GM12874 (cell line): ENCODE results near the gene IGDCC3.

ENCODE experiments used
- TF ChIP-seq, protein P1 (sequence below): IDR thresholded peaks from 2 replicates; pipeline ENCODE4 v1.5.1; 2011; ENCODE audit warnings: low read depth, mild to moderate bottlenecking, control low read depth, low read length, moderate library complexity; ENCODE audit not compliant: insufficient read depth

Gene IGDCC3

DNA sequence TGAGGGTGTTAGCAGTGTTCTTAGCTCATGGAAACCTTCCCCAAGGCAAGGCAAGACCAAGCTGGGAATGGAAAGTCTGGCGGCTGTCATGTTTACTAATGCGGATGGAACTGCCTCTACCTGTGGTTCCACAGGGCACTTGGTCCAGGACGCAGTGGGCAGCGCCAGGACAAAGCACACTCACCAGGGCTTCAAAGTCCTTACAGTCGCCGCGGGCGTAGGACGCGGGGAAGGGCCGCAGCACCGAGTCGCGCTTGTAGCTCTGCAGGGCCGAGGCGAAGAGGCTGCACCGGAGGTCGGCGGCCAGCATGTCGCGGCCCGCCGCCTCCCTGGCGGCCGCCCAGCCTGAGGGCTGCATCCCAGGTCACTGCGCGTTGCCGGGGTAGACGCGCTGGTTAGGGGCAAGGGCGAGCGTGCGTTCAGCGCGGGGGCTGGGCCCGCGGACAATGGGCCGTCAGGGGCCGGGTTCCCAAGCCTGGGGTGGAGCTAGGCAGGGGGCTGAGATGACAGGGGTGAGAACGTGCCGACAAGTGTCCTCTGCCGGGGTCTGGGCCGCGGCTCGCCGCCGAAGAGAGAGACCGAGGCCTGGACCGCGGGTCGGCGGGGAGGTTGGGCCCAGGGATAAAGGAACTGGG is 91.6 kb downstream of the IGDCC3 start:
- TF ChIP-seq, protein P1, sequence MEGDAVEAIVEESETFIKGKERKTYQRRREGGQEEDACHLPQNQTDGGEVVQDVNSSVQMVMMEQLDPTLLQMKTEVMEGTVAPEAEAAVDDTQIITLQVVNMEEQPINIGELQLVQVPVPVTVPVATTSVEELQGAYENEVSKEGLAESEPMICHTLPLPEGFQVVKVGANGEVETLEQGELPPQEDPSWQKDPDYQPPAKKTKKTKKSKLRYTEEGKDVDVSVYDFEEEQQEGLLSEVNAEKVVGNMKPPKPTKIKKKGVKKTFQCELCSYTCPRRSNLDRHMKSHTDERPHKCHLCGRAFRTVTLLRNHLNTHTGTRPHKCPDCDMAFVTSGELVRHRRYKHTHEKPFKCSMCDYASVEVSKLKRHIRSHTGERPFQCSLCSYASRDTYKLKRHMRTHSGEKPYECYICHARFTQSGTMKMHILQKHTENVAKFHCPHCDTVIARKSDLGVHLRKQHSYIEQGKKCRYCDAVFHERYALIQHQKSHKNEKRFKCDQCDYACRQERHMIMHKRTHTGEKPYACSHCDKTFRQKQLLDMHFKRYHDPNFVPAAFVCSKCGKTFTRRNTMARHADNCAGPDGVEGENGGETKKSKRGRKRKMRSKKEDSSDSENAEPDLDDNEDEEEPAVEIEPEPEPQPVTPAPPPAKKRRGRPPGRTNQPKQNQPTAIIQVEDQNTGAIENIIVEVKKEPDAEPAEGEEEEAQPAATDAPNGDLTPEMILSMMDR: no peak

- TF ChIP-seq, protein P1: no peak
Observed at GRCh38 chr15:65285291-65286068, 92.3 kb downstream of the IGDCC3 start.

- TF ChIP-seq, protein P1: no peak
Observed at GRCh38 chr15:65278480-65278879, 99.3 kb downstream of the IGDCC3 start.
